Measurements from ENCODE around the gene MAP2K5.

- TF ChIP-seq CTCF (conservative IDR thresholded peaks at IDR 0.05; ENCODE audit: low read length) (no peak), EZH2phosphoT487 (IDR thresholded peaks at IDR 0.05; ENCODE audit: borderline replicate concordance) (no peak)
Measured at GRCh38 chr15:67735896-67736295, 193.4 kb downstream of the MAP2K5 start.
